GM10248 (cell line): ENCODE results near the gene CYP17A1.

Source experiments
- CTCF ChIA-PET: fragments of 300-600 bp; sonication (Branson Sonifier 250); formaldehyde crosslinking; extraction: SDS; loops from one replicate; lab custom pipeline; 2021; ENCODE audit warnings: antibody characterized with exemption; lab: Yijun Ruan, JAX
- POLR2A ChIA-PET: fragments of 350-650 bp; sonication (Branson Sonifier 250); formaldehyde crosslinking; extraction: SDS; loops from one replicate; lab custom pipeline; 2020; ENCODE audit warnings: antibody characterized with exemption; lab: Yijun Ruan, JAX
- DNase-seq: peaks from one replicate; pipeline ENCODE4 v3.0.0; 2012; ENCODE audit errors: extremely low spot score
- CTCF ChIP-seq: IDR thresholded peaks from 2 replicates; pipeline ENCODE4 v1.5.1; 2012; ENCODE audit warnings: mild to moderate bottlenecking, low read depth; ENCODE audit errors: extremely low read depth, missing control alignments, control extremely low read depth

The CYP17A1 gene

GRCh38 chr10:102799691-102800471, 37.3 kb downstream of the CYP17A1 start:
- no peak for TF ChIP-seq CTCF
- ChIA-PET CTCF (no interaction called here), POLR2A (no interaction called here)
- DNase-seq = no peak

GRCh38 chr10:102796407-102797176, 40.6 kb downstream of the CYP17A1 start:
- peak; percentile 72 for DNase-seq
- ChIA-PET POLR2A (interaction anchor here (0.5 kb wide), 1 partner anchor 322 kb away, joined by 3 read pairs; no protein-coding TSS in a partner anchor), CTCF (interaction anchor here (1.0 to 2.7 kb wide), 3 partner anchors 20 to 121 kb away, joined by 3 to 7 read pairs (median 3); partner anchors contain the start of gene CNNM2)
- no peak for TF ChIP-seq CTCF

GRCh38 chr10:102795453-102796406, 41.5 kb downstream of the CYP17A1 start:
- TF ChIP-seq CTCF = no peak
- ChIA-PET POLR2A (interaction anchor here (0.5 kb wide), 1 partner anchor 323 kb away, joined by 3 read pairs; no protein-coding TSS in a partner anchor), CTCF (interaction anchor here (1.0 to 2.7 kb wide), 2 partner anchors 19 to 117 kb away, joined by 3 to 7 read pairs; no protein-coding TSS in a partner anchor)
- DNase-seq = no peak

GRCh38 chr10:102791754-102792395, 45.3 kb downstream of the CYP17A1 start:
- no peak for TF ChIP-seq CTCF
- ChIA-PET POLR2A (no interaction called here), CTCF (interaction anchor here (2.0 kb wide), 1 partner anchor 10 kb away, joined by 5 read pairs; no protein-coding TSS in a partner anchor)
- no peak for DNase-seq

- ChIA-PET CTCF (interaction anchor here (1.4 kb wide), 1 partner anchor 8 kb away, joined by 3 read pairs; no protein-coding TSS in a partner anchor), POLR2A (no interaction called here)
- TF ChIP-seq CTCF = no peak
- DNase-seq = no peak
These were observed 51.4 kb downstream of the CYP17A1 start for GRCh38 chr10:102785818-102786217.
